NCI-H345 treated with DMSO at 0.1 percent for 48 hours (cell line): ENCODE measurements around the gene C3orf18.
A peak's percentile ranks its signal among the peaks of the same experiment; 100 is the strongest.
"Not testable (repeated sequence)": the region's sequence is repeated elsewhere in the genome, so short reads cannot be mapped to it uniquely, and the experiment has no call there.

Experiments
- DNase-seq: peaks from one replicate; lab custom pipeline; 2025; ENCODE audit not compliant: unreplicated experiment; lab: John Stamatoyannopoulos, UW

The C3orf18 gene

GRCh38 chr3:50525191-50525910 lies 42.2 kb downstream of the C3orf18 start:
- DNase-seq = no peak

- DNase-seq = no peak
Measured at GRCh38 chr3:50524746-50525145, 42.8 kb downstream of the C3orf18 start.

GRCh38 chr3:50523279-50523811 lies 44.2 kb downstream of the C3orf18 start:
- DNase-seq = no peak

- DNase-seq = no peak
Measured at GRCh38 chr3:50521572-50521971, 46.0 kb downstream of the C3orf18 start.

- DNase-seq = no peak
Measured at GRCh38 chr3:50520849-50521248, 46.7 kb downstream of the C3orf18 start.

GRCh38 chr3:50519471-50520089 lies 48.0 kb downstream of the C3orf18 start:
- peak; percentile 26 for DNase-seq

GRCh38 chr3:50518436-50518835 lies 49.1 kb downstream of the C3orf18 start:
- DNase-seq = no peak

GRCh38 chr3:50517721-50518206 lies 49.8 kb downstream of the C3orf18 start:
- no peak for DNase-seq

- DNase-seq = no peak
Measured at GRCh38 chr3:50516440-50516871, 51.1 kb downstream of the C3orf18 start.

- peak; percentile 51 for DNase-seq
Measured at GRCh38 chr3:50515565-50516439, 51.7 kb downstream of the C3orf18 start.

- DNase-seq = not testable (repeated sequence)
Measured at GRCh38 chr3:50512908-50513307, 54.6 kb downstream of the C3orf18 start.

- no peak for DNase-seq
Measured at GRCh38 chr3:50512131-50512530, 55.4 kb downstream of the C3orf18 start.

- DNase-seq = no peak
Measured at GRCh38 chr3:50510325-50510724, 57.2 kb downstream of the C3orf18 start.

- no peak for DNase-seq
Measured at GRCh38 chr3:50509715-50510114, 57.8 kb downstream of the C3orf18 start.

- DNase-seq = no peak
Measured at GRCh38 chr3:50508821-50509220, 58.7 kb downstream of the C3orf18 start.
